ENCODE data around the gene CEBPA. TPM values are rescaled to one million over a fixed set of nuclear protein-coding genes. Genes with fewer than 3 reads are reported as not detected.

CEBPA gene
- total RNA-seq, 1 donor from 2014 or later: 14.9 TPM

- Histone ChIP-seq H3K4me3 (no peak overlapping the region), H3K27me3 (no peaks in the 10 kb centered on the region), H3K27ac (no peak overlapping the region), H3K36me3 (no peaks in the 10 kb centered on the region), H3K9me3 (no peaks in the 10 kb centered on the region), H3K4me1 (peaks cover 0 to 2% of the 10 kb centered on the region in 2 donors)
- no peak for TF ChIP-seq CTCF (IDR thresholded peaks at IDR 0.05)
- intact Hi-C loops (cut with DNase I): no loop called here
- DNase-seq (ENCODE audit: low spot score in 2 of 2): no peak
These were observed 23.7 kb downstream of the CEBPA start for GRCh38 chr19:33278403-33279269.

- Histone ChIP-seq H3K4me3 (no peak overlapping the region), H3K36me3 (no peaks in the 10 kb centered on the region), H3K27ac (no peak overlapping the region), H3K4me1 (peaks cover 0 to 4% of the 10 kb centered on the region in 2 donors), H3K9me3 (no peaks in the 10 kb centered on the region), H3K27me3 (no peaks in the 10 kb centered on the region)
- intact Hi-C loops (cut with DNase I): no loop called here
- no peak for TF ChIP-seq CTCF (IDR thresholded peaks at IDR 0.05)
- no peak for DNase-seq (ENCODE audit: low spot score in 2 of 2)
These were observed 24.3 kb downstream of the CEBPA start for GRCh38 chr19:33278023-33278402.

GRCh38 chr19:33277434-33277833 lies 24.9 kb downstream of the CEBPA start:
- no peak for DNase-seq (ENCODE audit: low spot score in 2 of 2)
- no peak for TF ChIP-seq CTCF (IDR thresholded peaks at IDR 0.05)
- H3K4me1 ChIP-seq: peaks cover 0 to 4% of the 10 kb centered on the region in 2 donors
- H3K36me3 ChIP-seq: no peaks in the 10 kb centered on the region
- no peaks in the 10 kb centered on the region for H3K9me3 ChIP-seq
- no peaks in the 10 kb centered on the region for H3K27me3 ChIP-seq
- no peak overlapping the region for H3K4me3 ChIP-seq
- H3K27ac ChIP-seq: no peak overlapping the region
- intact Hi-C loops (cut with DNase I): no loop called here

- intact Hi-C loops (cut with DNase I): no loop called here
- Histone ChIP-seq H3K4me3 (no peak overlapping the region), H3K4me1 (peaks cover 0 to 4% of the 10 kb centered on the region in 2 donors), H3K9me3 (no peaks in the 10 kb centered on the region), H3K27me3 (no peaks in the 10 kb centered on the region), H3K27ac (no peak overlapping the region), H3K36me3 (no peaks in the 10 kb centered on the region)
- DNase-seq (ENCODE audit: low spot score in 2 of 2): no peak
- no peak for TF ChIP-seq CTCF (IDR thresholded peaks at IDR 0.05)
These were observed 26.3 kb downstream of the CEBPA start for GRCh38 chr19:33275933-33276619.

GRCh38 chr19:33275559-33275932 lies 26.8 kb downstream of the CEBPA start:
- no peak for DNase-seq (ENCODE audit: low spot score in 2 of 2)
- no peaks in the 10 kb centered on the region for H3K36me3 ChIP-seq
- H3K27me3 ChIP-seq: no peaks in the 10 kb centered on the region
- TF ChIP-seq CTCF (IDR thresholded peaks at IDR 0.05): no peak
- H3K4me1 ChIP-seq: peaks cover 0 to 4% of the 10 kb centered on the region in 2 donors
- no peak overlapping the region for H3K4me3 ChIP-seq
- no peaks in the 10 kb centered on the region for H3K9me3 ChIP-seq
- intact Hi-C loops (cut with DNase I): no loop called here
- no peak overlapping the region for H3K27ac ChIP-seq

Data from ascending aorta (tissue), 2 donors.